NCI-H526 (cell line): Measurements from ENCODE around the gene NPLOC4.

ENCODE experiments used
- DNase-seq, 2 experiments: peaks; one replicate each; lab custom pipeline; 2025; lab: John Stamatoyannopoulos, UW

NPLOC4 gene

GRCh38 chr17:81636505-81637288 lies at the start of gene NPLOC4, which contains the start of gene TSPAN10:
Gene NPLOC4 (minus strand): TSS chr17:81637112. CDS start chr17:81636930, 182 bp downstream.
Gene TSPAN10 (plus strand): TSS chr17:81637196. CDS start chr17:81642413, 5,217 bp downstream.
- peak; percentile 48 to 92 for DNase-seq

GRCh38 chr17:81686614-81687013 lies 49.7 kb upstream of the NPLOC4 start:
- DNase-seq: no peak

DNA sequence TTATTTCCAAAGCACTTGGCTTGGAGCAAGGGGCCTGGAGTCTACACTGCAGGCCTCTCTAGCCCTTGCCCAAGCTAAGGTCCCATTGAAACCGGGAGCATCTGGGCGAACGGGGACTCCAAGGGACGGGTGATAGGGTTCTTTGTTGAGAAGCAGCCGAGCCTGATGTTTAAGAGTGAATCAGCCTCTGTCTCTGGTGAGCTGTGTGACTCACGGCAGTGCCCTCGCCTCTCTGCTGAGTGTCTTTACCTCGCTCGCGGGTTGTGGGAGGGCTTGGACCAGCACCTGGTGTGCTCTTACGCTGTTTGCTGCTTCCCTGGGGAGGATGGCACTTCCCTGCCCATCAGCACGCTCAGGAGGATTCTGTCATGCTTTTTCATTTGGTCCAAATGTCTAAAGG lies 48.2 kb upstream of the NPLOC4 start:
- DNase-seq: no peak

- DNase-seq: no peak
Observed at GRCh38 chr17:81684442-81684911, 47.6 kb upstream of the NPLOC4 start.

- peak; percentile 97 to 99 for DNase-seq
Observed at GRCh38 chr17:81683584-81684441, 46.9 kb upstream of the NPLOC4 start, which contains the start of the genes ARL16 and HGS. Gene ARL16 (minus strand): TSS chr17:81683797. CDS start chr17:81683753, 44 bp downstream. Gene HGS (plus strand): TSS chr17:81684011. CDS start chr17:81684067, 56 bp downstream.

DNA sequence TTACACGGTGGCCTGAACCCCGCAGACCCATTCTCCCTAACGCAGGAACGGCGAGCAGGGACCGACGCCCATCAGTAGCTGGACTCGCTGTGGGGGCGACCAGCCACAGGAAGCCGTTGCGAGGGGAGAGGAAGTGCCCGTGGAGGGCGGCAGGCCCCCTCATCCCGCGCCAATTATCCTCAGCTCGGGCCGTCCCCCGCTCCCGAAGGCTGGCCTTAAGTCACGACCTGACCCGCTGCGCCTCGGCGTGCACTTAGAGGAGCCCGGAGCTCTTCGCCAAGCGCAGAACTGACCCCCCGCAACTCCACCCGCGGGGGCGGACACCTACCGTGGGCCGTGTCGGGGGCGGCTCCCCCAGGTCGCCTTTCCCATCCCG lies 46.3 kb upstream of the NPLOC4 start:
- no peak for DNase-seq

GRCh38 chr17:81682565-81683207 lies 45.8 kb upstream of the NPLOC4 start:
- DNase-seq: no peak

DNA sequence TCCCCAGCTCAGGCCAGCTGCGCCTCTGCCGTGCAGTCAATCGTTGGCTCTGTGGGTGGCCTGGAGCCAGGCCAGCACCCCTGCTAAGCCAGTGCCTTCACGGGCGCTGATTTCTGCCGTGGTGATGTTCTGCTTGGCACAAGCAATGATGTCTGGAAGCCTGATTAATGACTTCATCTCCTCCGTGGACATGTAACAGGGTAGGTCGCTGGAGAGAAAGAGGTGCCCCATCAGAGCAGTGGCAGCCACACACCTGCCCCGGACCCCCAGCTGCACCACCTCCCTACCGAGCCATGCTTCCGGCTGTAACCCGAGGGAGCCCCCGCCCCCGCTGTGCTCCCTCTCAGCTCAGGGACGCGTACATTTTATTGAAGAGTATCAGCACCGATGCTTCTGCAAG lies 44.8 kb upstream of the NPLOC4 start:
- no peak for DNase-seq

DNA sequence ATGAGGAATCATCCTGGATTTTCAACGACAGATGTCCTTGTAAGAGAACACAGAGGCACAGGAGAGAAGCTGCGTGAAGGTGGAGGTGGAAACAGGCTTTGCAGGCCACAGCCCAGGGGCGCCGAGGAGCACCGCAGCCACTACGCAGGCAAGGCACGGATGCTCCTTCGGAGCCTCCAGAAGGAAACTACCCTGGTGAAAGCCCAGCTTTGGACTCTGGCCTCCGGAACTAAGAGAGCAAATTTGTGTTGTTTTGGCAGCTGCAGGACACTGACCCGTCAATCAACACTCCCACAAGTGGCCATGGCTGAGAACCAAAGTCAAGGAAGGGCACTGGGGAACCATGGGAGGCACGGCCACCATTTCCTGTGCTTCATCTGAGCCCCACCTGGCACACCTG lies 43.2 kb upstream of the NPLOC4 start:
- DNase-seq: no peak

- peak in 1 of 2 experiments; percentile 16 for DNase-seq
Observed at GRCh38 chr17:81676906-81677305, 40.0 kb upstream of the NPLOC4 start.

GRCh38 chr17:81675515-81676221 lies 38.8 kb upstream of the NPLOC4 start:
- DNase-seq: peak; percentile 32 to 35

DNA sequence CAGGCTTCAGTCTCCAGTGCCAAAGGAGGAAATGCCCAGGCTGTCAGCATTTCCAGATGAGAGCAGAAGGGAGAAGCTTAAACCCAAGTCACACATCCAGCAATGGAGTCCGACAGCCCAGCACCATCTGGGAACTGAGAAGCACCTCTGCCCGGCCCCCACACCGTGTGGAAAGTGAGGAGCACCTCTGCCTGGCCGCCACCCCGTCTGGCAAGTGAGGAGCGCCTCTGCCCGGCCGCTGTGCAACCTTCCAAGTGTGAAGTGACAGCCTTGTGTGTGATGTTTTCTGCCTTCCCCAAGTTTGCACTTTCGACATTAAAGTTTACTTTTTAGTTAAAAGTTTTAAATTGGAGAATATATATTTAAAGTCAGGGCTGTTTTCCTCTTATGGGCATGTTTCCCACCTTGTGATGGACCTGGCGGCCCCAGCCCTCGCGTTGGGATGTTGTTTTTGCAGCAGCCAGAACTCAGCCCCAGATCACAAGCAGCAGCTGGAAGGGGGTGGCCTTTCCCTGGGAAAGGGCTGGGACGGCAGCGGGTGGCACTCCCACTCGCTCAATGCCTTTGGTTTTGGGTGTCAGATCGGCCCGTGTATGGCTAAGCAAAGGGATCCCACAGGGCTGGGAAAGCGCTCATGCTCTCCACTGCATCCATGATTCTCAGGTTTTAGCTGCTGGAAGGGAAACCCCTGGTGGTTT lies 36.8 kb upstream of the NPLOC4 start:
- DNase-seq: no peak

- no peak for DNase-seq
Observed at GRCh38 chr17:81672954-81673353, 36.0 kb upstream of the NPLOC4 start.

GRCh38 chr17:81672504-81672903 lies 35.6 kb upstream of the NPLOC4 start:
- no peak for DNase-seq

- DNase-seq: peak in 1 of 2 experiments; percentile 29
Observed at GRCh38 chr17:81667754-81668153, 30.8 kb upstream of the NPLOC4 start.

DNA sequence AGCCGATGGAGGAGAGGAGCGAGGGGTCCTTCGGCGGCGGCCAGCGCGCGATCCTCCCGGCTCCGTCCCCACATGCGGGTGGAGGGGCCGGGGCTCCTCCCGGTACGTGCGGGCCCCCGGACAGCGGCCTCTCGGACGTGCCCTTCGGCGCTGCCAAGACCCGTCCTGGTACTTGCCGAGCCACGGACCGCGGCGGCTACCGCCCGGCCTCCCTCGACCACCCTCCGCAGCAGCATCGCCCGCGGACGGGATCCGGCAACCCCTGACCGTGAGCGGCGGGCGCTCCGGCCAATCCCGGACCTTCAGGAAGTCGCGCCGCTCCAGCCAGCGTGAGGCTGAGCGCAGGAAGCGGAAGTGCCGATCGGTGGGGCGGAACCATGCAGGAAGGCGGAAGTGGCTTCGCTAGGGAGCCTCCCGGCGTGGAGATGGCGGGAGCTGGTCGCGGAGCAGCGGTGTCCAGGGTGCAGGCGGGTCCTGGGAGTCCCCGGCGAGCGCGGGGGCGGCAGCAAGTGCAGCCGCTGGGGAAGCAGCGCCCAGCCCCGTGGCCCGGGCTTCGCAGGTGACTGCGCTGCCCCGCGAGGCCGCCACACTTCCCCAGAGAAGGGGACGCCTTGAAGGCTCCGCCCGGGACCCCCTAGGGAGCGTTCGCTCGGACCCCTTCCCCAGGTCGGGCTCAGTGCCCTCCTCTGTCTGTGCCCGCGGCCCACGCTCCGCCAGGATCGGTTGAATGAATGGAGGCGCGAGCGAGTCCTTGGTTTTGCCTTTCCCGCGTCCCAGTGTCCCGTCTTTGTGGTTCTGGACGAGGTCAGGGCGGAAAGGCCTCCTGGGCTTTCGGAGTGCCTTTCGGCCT lies 29.7 kb upstream of the NPLOC4 start, which contains the start of the genes CCDC137 and OXLD1:
CCDC137 (plus strand) TSS at position 396 of the 850 bp plus-strand sequence; CDS start at position 426, 30 bp downstream.
OXLD1 (minus strand) TSS at position 264 of the 850 bp plus-strand sequence; CDS start at position 236, 28 bp downstream.
- peak; percentile 87 to 98 for DNase-seq

DNA sequence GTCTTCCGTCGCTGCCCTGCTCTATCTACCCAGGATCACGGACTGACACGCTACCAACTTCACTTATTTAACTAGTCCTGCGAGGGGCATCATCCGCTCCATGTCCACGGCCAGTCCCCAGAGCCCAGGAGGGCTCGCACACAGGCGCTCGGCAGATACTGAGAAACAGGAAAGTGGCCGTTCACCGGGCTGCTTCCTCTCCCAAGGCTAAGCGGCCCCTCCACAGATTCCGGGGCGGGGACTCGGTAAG lies 29.1 kb upstream of the NPLOC4 start:
- DNase-seq: peak in 1 of 2 experiments; percentile 76

DNA sequence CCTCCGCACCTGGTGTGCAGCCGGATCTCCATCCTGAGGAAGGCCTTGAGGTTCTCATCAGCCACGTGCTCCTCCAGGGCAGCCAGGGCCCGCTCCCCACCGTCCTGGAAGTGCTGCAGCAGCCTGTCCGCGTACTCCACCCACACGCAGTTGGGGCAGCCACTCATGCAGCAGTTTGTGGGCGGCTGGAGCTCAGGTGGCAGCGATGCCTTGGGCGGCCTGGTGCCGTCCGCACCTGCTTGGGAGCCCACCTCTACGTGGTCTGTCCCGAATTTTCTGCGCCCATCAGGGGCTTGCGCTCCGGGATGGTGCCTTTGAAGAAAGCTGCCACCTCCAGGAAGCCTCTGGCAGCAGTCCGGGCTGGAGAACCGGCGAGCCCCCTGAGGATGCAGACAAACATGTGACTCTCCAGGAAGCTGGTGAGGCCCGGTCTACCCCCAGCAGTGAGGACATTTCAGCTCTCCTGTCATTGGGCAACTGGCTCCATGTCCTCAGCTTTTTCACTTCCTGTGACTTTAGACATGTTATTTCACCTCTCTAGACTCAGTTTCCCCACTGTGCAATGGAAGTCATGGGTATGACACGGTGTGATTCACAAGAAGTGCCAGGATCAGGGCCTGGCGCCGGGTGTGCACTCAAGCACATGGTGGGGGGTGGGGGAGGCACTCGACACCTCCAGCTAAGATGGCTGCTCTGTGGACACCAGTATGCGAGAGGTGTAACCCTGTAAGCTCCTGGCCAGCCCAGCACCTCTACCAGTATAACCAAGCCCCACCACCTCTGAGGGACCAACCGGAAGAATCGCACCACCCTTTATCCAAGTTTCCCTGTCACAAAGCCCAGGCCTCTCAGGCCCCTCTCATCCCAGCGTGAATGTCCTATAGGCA lies 28.5 kb upstream of the NPLOC4 start:
- DNase-seq: peak in 1 of 2 experiments; percentile 37

- DNase-seq: no peak
Observed at GRCh38 chr17:81664051-81664470, 27.1 kb upstream of the NPLOC4 start.
